Lower leg skin (tissue), 3 donors: ENCODE results near the gene PRR30.

Experiments
- POLR2A ChIP-seq, 2 donors: fragments of 450-650 bp; IDR thresholded peaks; one replicate each; pipeline ENCODE4 v1.6.1; 2016 to 2017; ENCODE audit warnings: antibody characterized with exemption in 2 of 2, mild to moderate bottlenecking in 1 of 2, moderate library complexity in 1 of 2
- TF ChIP-seq, protein P1 (sequence below), 3 donors: fragments of 450-650 bp; IDR thresholded peaks; one replicate each; pipeline ENCODE4 v1.5.1; 2016; ENCODE audit warnings: antibody characterized with exemption in 3 of 3, mild to moderate bottlenecking in 3 of 3, moderate library complexity in 2 of 3

DNA sequence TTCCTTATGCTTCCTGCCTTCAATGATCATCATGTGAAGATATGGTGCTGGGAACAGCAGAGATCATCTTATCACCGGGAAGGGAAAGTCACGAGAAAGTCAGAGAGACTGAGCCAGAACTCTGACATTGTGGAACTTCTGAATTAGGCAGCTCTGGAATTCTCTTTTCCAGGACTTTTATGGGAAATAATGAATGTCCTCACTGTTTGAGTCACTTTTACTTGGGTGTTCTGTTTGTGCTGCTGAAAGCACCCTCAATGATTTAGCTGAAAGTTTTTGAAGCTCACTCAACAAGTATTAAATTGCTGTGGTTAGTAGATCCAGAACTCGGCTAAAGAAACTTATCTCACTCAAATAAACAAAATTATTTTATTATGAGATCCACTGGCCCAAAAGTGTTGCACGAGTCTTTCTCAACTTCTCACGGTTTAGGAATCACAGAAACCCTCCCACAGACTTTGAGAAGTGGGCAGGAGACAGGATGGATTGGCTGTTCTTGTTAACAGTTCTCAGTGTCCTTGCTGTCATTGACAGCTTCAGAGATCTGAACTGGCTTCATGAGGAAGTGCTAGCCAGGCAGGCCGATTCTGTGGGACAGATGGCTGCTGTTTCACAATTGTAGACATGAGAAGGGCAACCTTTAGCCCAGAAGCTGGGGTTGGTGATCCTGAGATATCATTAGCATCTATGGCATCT is 46.3 kb upstream of the PRR30 start:
- TF ChIP-seq, protein P1, sequence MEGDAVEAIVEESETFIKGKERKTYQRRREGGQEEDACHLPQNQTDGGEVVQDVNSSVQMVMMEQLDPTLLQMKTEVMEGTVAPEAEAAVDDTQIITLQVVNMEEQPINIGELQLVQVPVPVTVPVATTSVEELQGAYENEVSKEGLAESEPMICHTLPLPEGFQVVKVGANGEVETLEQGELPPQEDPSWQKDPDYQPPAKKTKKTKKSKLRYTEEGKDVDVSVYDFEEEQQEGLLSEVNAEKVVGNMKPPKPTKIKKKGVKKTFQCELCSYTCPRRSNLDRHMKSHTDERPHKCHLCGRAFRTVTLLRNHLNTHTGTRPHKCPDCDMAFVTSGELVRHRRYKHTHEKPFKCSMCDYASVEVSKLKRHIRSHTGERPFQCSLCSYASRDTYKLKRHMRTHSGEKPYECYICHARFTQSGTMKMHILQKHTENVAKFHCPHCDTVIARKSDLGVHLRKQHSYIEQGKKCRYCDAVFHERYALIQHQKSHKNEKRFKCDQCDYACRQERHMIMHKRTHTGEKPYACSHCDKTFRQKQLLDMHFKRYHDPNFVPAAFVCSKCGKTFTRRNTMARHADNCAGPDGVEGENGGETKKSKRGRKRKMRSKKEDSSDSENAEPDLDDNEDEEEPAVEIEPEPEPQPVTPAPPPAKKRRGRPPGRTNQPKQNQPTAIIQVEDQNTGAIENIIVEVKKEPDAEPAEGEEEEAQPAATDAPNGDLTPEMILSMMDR (IDR thresholded peaks at IDR 0.05): no peak
- TF ChIP-seq POLR2A (IDR thresholded peaks at IDR 0.05): no peak
